Activated naive CD8-positive, alpha-beta T cell treated with anti-CD3 and anti-CD28 coated beads, Interleukin-2, amount 10 ng/mL, durations not matched to agents 7 days and 5 days (primary cell): Measurements from ENCODE around the gene TMEM87A. TPM values are rescaled to one million over a fixed set of nuclear protein-coding genes. Genes with fewer than 3 reads are reported as not detected.
"Not testable (repeated sequence)": the region's sequence is repeated elsewhere in the genome, so short reads cannot be mapped to it uniquely, and the experiment has no call there.

Experiments used
- ATAC-seq: fragments of 150-1000 bp; cut with Tn5 transposase; one replicate; pipeline ENCODE4 v1.10.0; 2021; ENCODE audit warnings: low read depth, moderate library complexity
- POLR2A ChIA-PET: fragments of 350-600 bp; sonication (Branson Sonifier 250); formaldehyde crosslinking; loops from one replicate; lab custom pipeline; 2021; ENCODE audit warnings: antibody characterized with exemption; lab: Charles Lee
- DNase-seq: peaks from one replicate; pipeline ENCODE4 v3.0.0; 2021
- H3K27ac Mint-ChIP-seq: one replicate; pipeline ENCODE4 v1.8.0; 2022; ENCODE audit warnings: mild to moderate bottlenecking, mixed read lengths
- H3K27me3 Mint-ChIP-seq: one replicate; pipeline ENCODE4 v1.8.0; 2022; ENCODE audit warnings: mild to moderate bottlenecking, moderate library complexity, mixed read lengths
- H3K36me3 Mint-ChIP-seq: one replicate; pipeline ENCODE4 v1.8.0; 2021; ENCODE audit warnings: mild to moderate bottlenecking, mixed read lengths
- H3K4me1 Mint-ChIP-seq: one replicate; pipeline ENCODE4 v1.8.0; 2021; ENCODE audit warnings: mixed read lengths
- H3K4me3 Mint-ChIP-seq: one replicate; pipeline ENCODE4 v1.8.0; 2022; ENCODE audit warnings: mild to moderate bottlenecking, moderate library complexity, mixed read lengths
- H3K9me3 Mint-ChIP-seq: one replicate; pipeline ENCODE4 v1.8.0; 2021; ENCODE audit warnings: mixed read lengths
- total RNA-seq, 2 experiments: library from RNA; stranded (reverse); gene quantifications; one replicate each; pipeline ENCODE4 v1.2.3, GENCODE V29; 2021

Gene TMEM87A
- total RNA-seq, 2 experiments from 2014 or later = 39.1 to 42.0 TPM

GRCh38 chr15:42253300-42253699 lies 19.9 kb downstream of the TMEM87A start:
- DNase-seq = no peak
- POLR2A ChIA-PET = interaction anchor here (1.9 kb wide), 1 partner anchor 20 kb away, joined by 5 read pairs; the partner anchor contains the start of genes GANC and TMEM87A
- Mint-ChIP-seq H3K27me3 (no peaks in the 10 kb centered on the region), H3K4me3 (no peak overlapping the region), H3K4me1 (no peaks in the 10 kb centered on the region), H3K36me3 (peaks cover 72% of the 10 kb centered on the region), H3K9me3 (peaks cover 24% of the 10 kb centered on the region), H3K27ac (no peak overlapping the region)
- ATAC-seq = no peak

GRCh38 chr15:42240823-42241222 lies 32.4 kb downstream of the TMEM87A start:
- peaks cover 17% of the 10 kb centered on the region for H3K4me1 Mint-ChIP-seq
- DNase-seq (no peak), ATAC-seq (no peak)
- no peaks in the 10 kb centered on the region for H3K27me3 Mint-ChIP-seq
- POLR2A ChIA-PET = interaction anchor here (0.6 kb wide), 1 partner anchor 199 kb away, joined by 3 read pairs; no protein-coding TSS in a partner anchor
- H3K4me3 Mint-ChIP-seq = no peak overlapping the region
- no peaks in the 10 kb centered on the region for H3K9me3 Mint-ChIP-seq
- H3K36me3 Mint-ChIP-seq = peaks cover 36% of the 10 kb centered on the region
- no peak overlapping the region for H3K27ac Mint-ChIP-seq

GRCh38 chr15:42239528-42240182 lies 33.6 kb downstream of the TMEM87A start:
- POLR2A ChIA-PET = no interaction called here
- Mint-ChIP-seq H3K4me3 (no peak overlapping the region), H3K4me1 (peaks cover 17% of the 10 kb centered on the region), H3K27ac (no peak overlapping the region), H3K36me3 (peaks cover 39% of the 10 kb centered on the region), H3K27me3 (no peaks in the 10 kb centered on the region), H3K9me3 (no peaks in the 10 kb centered on the region)
- no peak for DNase-seq
- ATAC-seq = no peak

DNA sequence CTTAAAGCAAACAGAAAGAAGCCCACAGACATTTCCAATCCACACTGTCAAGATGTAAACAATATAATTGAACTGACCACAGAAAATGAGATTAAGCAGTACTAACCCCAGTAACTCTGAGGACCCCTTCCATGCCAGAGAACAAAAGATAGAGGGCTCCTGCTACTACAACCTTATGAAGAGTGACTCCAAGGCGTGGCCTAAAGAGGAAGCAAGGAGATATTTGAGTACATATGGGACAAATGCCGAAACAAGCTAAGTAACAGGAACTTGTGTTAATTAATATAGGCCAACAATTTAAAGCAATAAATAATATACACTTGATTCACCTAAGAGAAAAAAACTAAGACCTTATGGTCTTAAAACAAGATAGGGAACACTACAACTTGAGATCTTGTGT lies 40.1 kb downstream of the TMEM87A start:
- no peak overlapping the region for H3K27ac Mint-ChIP-seq
- H3K4me3 Mint-ChIP-seq = no peak overlapping the region
- POLR2A ChIA-PET = no interaction called here
- DNase-seq (no peak), ATAC-seq (no peak)
- H3K9me3 Mint-ChIP-seq = no peaks in the 10 kb centered on the region
- H3K36me3 Mint-ChIP-seq = peaks cover 20% of the 10 kb centered on the region
- no peaks in the 10 kb centered on the region for H3K27me3 Mint-ChIP-seq
- H3K4me1 Mint-ChIP-seq = peaks cover 2% of the 10 kb centered on the region

DNA sequence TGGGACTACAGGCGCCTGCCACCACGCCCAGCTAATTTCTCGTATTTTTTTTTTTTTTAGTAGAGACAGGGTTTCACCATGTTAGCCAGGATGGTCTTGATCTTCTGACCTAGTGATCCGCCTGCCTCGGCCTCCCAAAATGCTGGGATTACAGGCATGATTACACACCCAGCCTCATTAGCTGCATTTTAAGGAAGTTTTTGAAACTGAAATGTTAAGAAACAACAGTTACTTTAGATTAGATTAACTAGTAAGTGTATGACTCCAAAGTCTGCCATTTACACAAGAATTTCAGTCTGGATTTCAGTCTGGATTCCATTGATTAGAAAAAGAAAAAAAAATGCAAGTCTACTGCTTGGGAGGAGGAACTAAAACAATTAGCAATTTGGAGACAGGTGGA lies 40.6 kb downstream of the TMEM87A start:
- H3K27ac Mint-ChIP-seq = no peak overlapping the region
- H3K4me3 Mint-ChIP-seq = no peak overlapping the region
- DNase-seq (no peak), ATAC-seq (no peak)
- peaks cover 2% of the 10 kb centered on the region for H3K4me1 Mint-ChIP-seq
- peaks cover 22% of the 10 kb centered on the region for H3K36me3 Mint-ChIP-seq
- H3K9me3 Mint-ChIP-seq = no peaks in the 10 kb centered on the region
- POLR2A ChIA-PET = interaction anchor here (0.6 kb wide), 1 partner anchor 24 kb away, joined by 3 read pairs; no protein-coding TSS in a partner anchor
- H3K27me3 Mint-ChIP-seq = no peaks in the 10 kb centered on the region

- POLR2A ChIA-PET = no interaction called here
- Mint-ChIP-seq H3K27me3 (no peaks in the 10 kb centered on the region), H3K9me3 (no peaks in the 10 kb centered on the region), H3K27ac (no peak overlapping the region), H3K4me1 (peaks cover 2% of the 10 kb centered on the region), H3K4me3 (no peak overlapping the region), H3K36me3 (peaks cover 17% of the 10 kb centered on the region)
- ATAC-seq (no peak), DNase-seq (no peak)
Observed at GRCh38 chr15:42231088-42231487, 42.1 kb downstream of the TMEM87A start.

DNA sequence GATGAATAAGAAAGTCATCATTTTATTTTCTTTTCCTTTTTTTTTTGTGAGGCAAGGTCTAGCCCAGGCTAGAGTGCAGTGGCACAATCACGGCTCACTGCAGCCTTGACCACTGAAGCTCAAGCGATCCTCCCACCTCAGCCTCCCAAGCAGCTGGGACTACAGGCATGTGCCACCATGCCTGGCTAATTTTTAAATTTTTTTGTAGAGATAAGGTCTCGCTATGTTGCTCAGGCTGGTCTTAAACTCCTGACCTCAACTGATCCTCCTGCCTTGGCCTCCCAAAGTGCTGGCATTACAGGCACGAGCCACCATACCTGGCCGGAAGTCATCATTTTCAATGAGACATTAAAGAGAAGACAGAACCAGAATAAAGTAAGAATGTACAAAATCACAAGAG lies 44.3 kb downstream of the TMEM87A start:
- H3K27me3 Mint-ChIP-seq, H3K36me3 Mint-ChIP-seq, DNase-seq, H3K4me3 Mint-ChIP-seq, H3K27ac Mint-ChIP-seq, H3K4me1 Mint-ChIP-seq, H3K9me3 Mint-ChIP-seq, ATAC-seq, POLR2A ChIA-PET: not testable (repeated sequence)

DNA sequence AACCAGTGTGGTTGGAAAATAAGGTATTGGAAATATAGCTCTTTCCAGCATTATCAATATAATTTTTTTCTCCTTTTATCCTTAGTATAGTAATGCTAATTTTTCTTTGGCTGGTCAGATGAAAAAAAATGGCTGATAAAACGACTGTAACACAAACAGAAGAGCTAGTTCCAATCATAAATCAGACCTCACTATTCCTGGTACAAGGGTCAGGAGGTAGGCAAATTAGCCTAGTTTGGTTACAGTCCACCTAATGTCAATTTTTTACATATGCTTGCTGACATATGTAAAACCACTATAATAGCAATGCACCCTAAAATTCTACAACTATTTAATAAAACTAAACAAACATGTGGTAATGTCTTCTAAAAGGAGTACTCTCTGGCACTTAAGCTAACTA lies 45.2 kb downstream of the TMEM87A start:
- H3K36me3 Mint-ChIP-seq = peaks cover 10% of the 10 kb centered on the region
- no peak overlapping the region for H3K27ac Mint-ChIP-seq
- DNase-seq (no peak), ATAC-seq (no peak)
- no peaks in the 10 kb centered on the region for H3K9me3 Mint-ChIP-seq
- H3K27me3 Mint-ChIP-seq = no peaks in the 10 kb centered on the region
- POLR2A ChIA-PET = no interaction called here
- H3K4me3 Mint-ChIP-seq = no peak overlapping the region
- H3K4me1 Mint-ChIP-seq = peaks cover 2% of the 10 kb centered on the region

- Mint-ChIP-seq H3K27me3 (no peaks in the 10 kb centered on the region), H3K4me1 (peaks cover 2% of the 10 kb centered on the region), H3K27ac (no peak overlapping the region), H3K4me3 (no peak overlapping the region), H3K9me3 (no peaks in the 10 kb centered on the region), H3K36me3 (peaks cover 8% of the 10 kb centered on the region)
- DNase-seq (no peak), ATAC-seq (no peak)
- POLR2A ChIA-PET = interaction anchor here (0.6 to 0.7 kb wide), 2 partner anchors 35 to 504 kb away, joined by 3 to 4 read pairs; no protein-coding TSS in a partner anchor
Observed at GRCh38 chr15:42226648-42227047, 46.6 kb downstream of the TMEM87A start.

DNA sequence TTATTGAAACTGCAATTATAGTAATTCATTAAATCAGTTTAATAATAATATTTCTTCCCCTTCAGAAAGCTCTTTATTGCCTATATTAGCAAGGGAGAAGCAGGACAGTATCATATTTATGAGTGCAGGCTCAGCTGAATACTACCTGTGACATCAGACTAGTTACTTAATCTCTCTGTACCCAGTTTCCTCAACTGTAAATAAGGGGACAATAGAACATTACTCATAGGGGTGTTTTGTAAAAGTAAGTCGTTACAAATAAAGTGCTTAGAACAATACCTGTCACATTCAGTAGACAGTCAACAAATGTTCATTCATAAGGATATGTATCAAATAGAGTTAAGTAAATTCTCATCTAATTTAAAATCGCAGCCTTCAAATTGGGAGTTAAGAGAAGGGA lies 53.0 kb downstream of the TMEM87A start:
- no peak for DNase-seq
- H3K4me1 Mint-ChIP-seq = no peaks in the 10 kb centered on the region
- peaks cover 10% of the 10 kb centered on the region for H3K36me3 Mint-ChIP-seq
- POLR2A ChIA-PET = no interaction called here
- no peaks in the 10 kb centered on the region for H3K27me3 Mint-ChIP-seq
- no peak overlapping the region for H3K4me3 Mint-ChIP-seq
- H3K27ac Mint-ChIP-seq = no peak overlapping the region
- no peak for ATAC-seq
- H3K9me3 Mint-ChIP-seq = no peaks in the 10 kb centered on the region

DNA sequence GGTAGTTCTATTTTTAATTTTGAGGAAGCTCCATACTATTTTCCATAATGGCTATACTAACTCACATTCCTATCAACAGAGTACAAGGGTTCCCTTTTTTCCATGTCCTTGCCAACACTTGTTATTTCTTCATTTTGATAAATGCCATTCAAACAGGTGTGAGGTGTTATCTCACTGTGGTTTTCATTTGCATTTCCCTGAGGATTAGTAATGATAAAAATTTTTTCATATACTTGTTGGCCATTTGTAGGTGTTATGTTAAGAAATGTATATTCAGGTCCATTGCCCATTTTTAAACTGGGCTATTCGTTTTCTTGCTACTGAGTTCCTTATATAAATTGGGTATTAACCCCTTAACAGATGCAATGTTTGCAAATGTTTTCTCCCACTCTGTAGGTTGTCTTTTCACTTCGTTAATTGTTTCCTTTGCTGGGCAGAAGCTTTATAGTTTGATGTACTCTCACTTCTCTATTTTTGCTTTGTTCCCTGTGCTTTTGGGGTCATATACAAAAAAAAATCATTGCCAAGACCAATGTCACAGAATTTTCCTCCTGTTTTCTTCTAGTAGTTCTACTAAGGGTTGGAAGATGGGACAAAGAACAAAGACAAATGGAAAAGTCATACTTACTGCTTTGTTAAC lies 54.2 kb downstream of the TMEM87A start:
- Mint-ChIP-seq H3K9me3 (no peaks in the 10 kb centered on the region), H3K4me1 (no peaks in the 10 kb centered on the region), H3K4me3 (no peak overlapping the region), H3K27me3 (no peaks in the 10 kb centered on the region), H3K27ac (no peak overlapping the region), H3K36me3 (peaks cover 10% of the 10 kb centered on the region)
- DNase-seq = no peak
- POLR2A ChIA-PET = no interaction called here
- no peak for ATAC-seq

- peaks cover 10% of the 10 kb centered on the region for H3K36me3 Mint-ChIP-seq
- H3K27me3 Mint-ChIP-seq = no peaks in the 10 kb centered on the region
- ATAC-seq (no peak), DNase-seq (no peak)
- H3K4me1 Mint-ChIP-seq = no peaks in the 10 kb centered on the region
- H3K27ac Mint-ChIP-seq = no peak overlapping the region
- POLR2A ChIA-PET = no interaction called here
- no peak overlapping the region for H3K4me3 Mint-ChIP-seq
- no peaks in the 10 kb centered on the region for H3K9me3 Mint-ChIP-seq
Observed at GRCh38 chr15:42217568-42217967, 55.7 kb downstream of the TMEM87A start.

DNA sequence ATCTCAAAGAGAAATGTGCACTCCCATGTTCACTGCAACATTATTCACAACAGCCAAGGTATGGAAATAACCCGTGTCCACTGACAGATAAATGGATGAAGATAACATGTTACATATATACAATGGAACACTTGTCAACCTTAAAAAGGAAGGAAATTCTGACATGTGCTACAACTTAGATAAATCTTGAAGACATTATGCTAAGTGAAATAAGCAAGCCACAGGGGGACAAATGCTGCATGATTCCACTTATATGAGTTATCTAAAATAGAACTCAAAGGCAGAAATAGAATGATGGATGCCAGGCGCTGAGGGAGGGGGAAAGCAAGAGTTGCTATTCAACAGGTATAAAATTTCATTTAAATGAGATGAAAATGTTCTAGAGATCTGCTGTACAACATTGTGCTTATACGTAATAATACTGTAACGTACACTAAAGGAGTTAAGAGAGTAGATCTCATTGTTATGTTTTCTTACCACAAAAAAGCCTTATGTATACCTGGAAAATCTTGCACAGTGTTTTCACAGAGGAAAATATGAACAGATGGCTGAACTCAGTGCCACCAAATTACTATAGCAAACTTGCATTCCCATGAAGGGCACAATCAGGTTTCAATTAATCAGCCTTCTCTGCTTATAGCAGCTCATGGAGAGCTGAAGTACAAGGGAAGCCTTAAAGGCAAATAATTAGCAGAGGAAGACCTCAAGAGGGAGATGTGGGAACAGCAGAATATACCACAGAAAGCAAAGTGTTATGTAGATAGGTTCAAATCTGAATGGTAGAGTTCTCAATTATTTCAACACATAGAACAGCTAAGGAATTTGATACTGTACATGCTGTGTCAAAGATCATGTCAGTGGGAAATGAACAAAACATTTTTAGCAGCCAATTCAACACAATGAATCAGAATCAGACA lies 57.1 kb downstream of the TMEM87A start:
- DNase-seq = no peak
- POLR2A ChIA-PET = no interaction called here
- Mint-ChIP-seq H3K9me3 (no peaks in the 10 kb centered on the region), H3K27ac (no peak overlapping the region), H3K27me3 (no peaks in the 10 kb centered on the region), H3K36me3 (peaks cover 10% of the 10 kb centered on the region), H3K4me3 (no peak overlapping the region), H3K4me1 (no peaks in the 10 kb centered on the region)
- ATAC-seq = no peak
